Thoracic aorta (tissue), 2 donors: ENCODE data around the gene KCNB1. TPM values are rescaled to one million over a fixed set of nuclear protein-coding genes. Genes with fewer than 3 reads are reported as not detected.

Experiments used
- ATAC-seq: fragments of 150-250 bp; one replicate; pipeline ENCODE4 v1.8.0; 2017; ENCODE audit warnings: low read depth; ENCODE audit not compliant: insufficient number of reproducible peaks, low FRiP score
- DNase-seq: peaks from one replicate; pipeline ENCODE4 v3.0.0-alpha.2; 2020; ENCODE audit warnings: low spot score
- H3K27ac ChIP-seq, 2 donors: fragments of 200-600 bp; sonication (generic); 1 replicate in 1 of 2; 2 replicates in 1 of 2; pipeline ENCODE4 v1.5.1; 2016; ENCODE audit warnings: mild to moderate bottlenecking in 2 of 2, moderate library complexity in 2 of 2
- H3K27me3 ChIP-seq: fragments of 200-600 bp; sonication (generic); replicated peaks from 2 replicates; pipeline ENCODE4 v1.6.0; 2016; ENCODE audit warnings: mild to moderate bottlenecking; ENCODE audit not compliant: insufficient read depth
- H3K36me3 ChIP-seq: fragments of 200-600 bp; sonication (generic); one replicate; pipeline ENCODE4 v1.5.1; 2016
- H3K4me1 ChIP-seq, 2 donors: fragments of 200-600 bp; sonication (generic); 1 replicate in 1 of 2; 2 replicates in 1 of 2; pipeline versions ENCODE4 v1.5.1 to v1.6.0; 2016; ENCODE audit warnings: low read depth in 2 of 2, mild to moderate bottlenecking in 1 of 2; ENCODE audit not compliant: control insufficient read depth in 1 of 2
- H3K4me3 ChIP-seq: fragments of 200-600 bp; sonication (generic); 2 replicates; pipeline ENCODE4 v1.5.1; 2016; ENCODE audit warnings: mild to moderate bottlenecking
- H3K9me3 ChIP-seq: fragments of 200-600 bp; sonication (generic); 2 replicates; pipeline ENCODE4 v1.5.1; 2016
- CTCF ChIP-seq: fragments of 200-600 bp; sonication (generic); IDR thresholded peaks from one replicate; pipeline ENCODE4 v1.5.1; 2019; ENCODE audit warnings: antibody characterized with exemption
- total RNA-seq, 2 donors: library from RNA; depleted of rRNA; stranded (reverse); fragments of >200 nt; gene quantifications; one replicate each; pipeline versions ENCODE4 v1.1.0 to v1.2.3, GENCODE V29; 2016

Gene KCNB1
- total RNA-seq, 2 donors from 2014 or later, result 1.4 to 2.3 TPM

DNA sequence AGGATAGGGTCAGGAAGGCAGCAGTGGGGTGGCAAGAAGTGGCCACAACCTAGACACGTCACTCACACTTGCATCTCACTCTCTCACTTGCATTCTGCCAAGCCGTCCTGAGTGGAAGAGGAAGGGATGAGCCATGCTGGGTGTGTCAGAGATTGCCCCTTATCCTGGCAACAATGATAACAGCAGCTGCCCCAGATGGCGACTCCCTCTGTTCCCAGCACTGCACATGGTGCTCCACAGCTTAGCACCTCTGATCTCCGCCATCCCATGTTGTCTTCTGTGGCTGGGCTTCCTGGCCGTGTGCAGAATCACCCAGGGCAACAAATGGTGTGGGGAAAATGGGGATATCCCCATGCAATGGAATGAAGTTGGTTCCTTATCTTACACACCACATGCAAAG is 11.1 kb downstream of the KCNB1 start:
- Histone ChIP-seq H3K27me3 (no peaks in the 10 kb centered on the region), H3K4me1 (no peaks in the 10 kb centered on the region), H3K36me3 (no peaks in the 10 kb centered on the region), H3K4me3 (no peak overlapping the region), H3K27ac (no peak overlapping the region), H3K9me3 (no peaks in the 10 kb centered on the region)
- no peak for TF ChIP-seq CTCF
- DNase-seq (no peak), ATAC-seq (no peak)

DNA sequence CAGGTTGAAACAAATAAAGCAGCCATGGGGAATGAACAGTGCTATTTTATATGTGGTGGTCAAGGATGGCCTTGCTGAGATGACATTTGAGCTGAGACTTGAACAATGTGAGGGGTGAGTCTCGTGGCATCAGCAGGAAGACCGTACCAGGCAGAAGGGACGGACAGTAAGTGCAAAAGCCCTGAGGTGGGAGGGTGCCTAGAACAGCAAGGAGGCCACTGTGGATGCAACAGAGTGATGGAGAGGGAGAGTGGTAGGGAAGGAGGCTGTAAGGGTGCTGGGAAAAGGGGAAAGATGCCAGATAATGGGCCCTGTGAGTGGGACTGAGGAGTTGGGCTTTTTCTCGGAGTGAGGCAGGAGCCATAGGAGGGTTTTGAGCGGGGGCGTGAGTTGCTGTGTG is 11.5 kb downstream of the KCNB1 start:
- Histone ChIP-seq H3K27ac (no peak overlapping the region), H3K27me3 (no peaks in the 10 kb centered on the region), H3K9me3 (no peaks in the 10 kb centered on the region), H3K4me3 (no peak overlapping the region), H3K4me1 (no peaks in the 10 kb centered on the region), H3K36me3 (no peaks in the 10 kb centered on the region)
- ATAC-seq (no peak), DNase-seq (no peak)
- TF ChIP-seq CTCF, result no peak

DNA sequence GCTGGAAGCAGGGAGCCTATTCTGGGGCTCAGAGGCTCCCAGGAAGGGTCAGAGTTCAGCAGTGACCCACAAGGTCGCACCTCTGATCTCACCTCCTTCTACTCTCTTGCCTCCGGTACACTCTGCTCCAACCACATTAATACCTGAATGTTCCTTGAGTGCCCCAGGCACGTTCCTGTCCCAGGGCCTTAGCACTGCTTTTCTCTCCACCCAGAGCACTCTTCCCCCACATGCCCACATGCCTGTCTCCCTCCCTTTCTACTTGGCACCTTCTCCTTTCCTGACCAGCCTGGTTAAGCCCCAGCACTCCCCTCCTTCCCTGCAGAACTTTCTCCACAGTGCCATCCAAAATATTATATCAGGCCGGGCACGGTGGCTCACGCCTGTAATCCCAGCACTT is 13.4 kb downstream of the KCNB1 start:
- Histone ChIP-seq H3K4me3 (no peak overlapping the region), H3K4me1 (no peaks in the 10 kb centered on the region), H3K9me3 (no peaks in the 10 kb centered on the region), H3K27me3 (no peaks in the 10 kb centered on the region), H3K36me3 (no peaks in the 10 kb centered on the region), H3K27ac (no peak overlapping the region)
- no peak for TF ChIP-seq CTCF
- ATAC-seq (no peak), DNase-seq (no peak)

DNA sequence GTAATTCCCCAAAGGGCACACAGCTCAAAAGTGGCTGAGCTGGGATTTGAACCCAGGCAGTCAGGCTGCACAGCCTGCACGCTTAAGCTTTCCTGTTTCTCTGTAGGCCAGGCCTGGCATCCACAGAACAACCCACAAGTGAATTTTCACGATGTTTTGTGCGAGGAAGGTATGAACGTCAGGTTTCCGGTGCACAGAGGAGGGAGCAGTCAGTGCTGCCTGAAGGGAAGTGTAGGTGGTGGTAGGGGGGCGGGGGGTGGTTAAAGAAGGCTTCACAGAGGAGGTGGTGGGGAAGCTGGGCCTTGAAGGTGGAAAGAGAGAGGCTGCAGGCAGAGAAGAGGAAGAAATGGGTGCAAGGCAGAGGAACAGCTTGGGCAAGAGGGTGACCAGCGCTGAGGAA is 14.1 kb downstream of the KCNB1 start:
- TF ChIP-seq CTCF, result no peak
- ATAC-seq (no peak), DNase-seq (no peak)
- Histone ChIP-seq H3K36me3 (no peaks in the 10 kb centered on the region), H3K9me3 (no peaks in the 10 kb centered on the region), H3K4me1 (no peaks in the 10 kb centered on the region), H3K27me3 (no peaks in the 10 kb centered on the region), H3K27ac (no peak overlapping the region), H3K4me3 (no peak overlapping the region)

DNA sequence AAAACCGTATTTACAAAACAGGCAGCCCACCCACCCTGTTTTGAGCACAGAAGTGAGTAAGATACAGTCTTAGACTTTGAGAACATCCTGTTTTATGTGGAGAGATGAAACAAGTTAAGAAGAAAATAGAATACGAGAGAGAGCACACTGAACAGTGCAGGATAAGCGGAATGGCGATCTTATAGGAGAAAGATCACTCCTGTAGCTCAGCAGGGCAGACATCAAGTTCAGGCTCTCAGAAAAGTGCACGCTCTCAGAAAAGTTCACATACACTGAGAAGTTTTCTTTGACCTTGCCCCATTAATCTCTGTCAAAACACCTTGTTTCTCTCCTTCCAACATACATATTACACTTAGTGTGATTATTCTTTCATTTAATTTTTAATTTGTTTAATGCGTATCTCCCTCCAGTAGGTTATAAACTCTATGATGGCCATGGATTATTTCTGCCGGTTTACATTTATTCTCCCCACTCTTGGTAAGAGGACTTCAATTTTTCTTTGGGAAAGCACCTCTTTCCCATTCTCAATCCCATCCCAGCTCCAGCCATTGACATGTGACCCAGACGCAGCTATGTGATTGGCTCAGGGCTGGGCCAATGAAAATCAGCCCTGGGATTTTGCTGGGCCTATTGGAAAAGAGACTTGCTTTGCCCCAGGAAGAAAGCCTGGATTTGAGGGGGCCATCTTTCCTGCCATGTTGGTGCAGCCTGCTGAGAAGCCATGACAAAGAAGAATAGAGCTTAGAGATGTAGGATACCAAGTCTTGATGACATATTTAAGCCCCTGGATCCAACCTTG is 16.2 kb downstream of the KCNB1 start:
- no peak for ATAC-seq
- Histone ChIP-seq H3K36me3 (no peaks in the 10 kb centered on the region), H3K27me3 (no peaks in the 10 kb centered on the region), H3K4me1 (no peaks in the 10 kb centered on the region), H3K27ac (no peak overlapping the region), H3K4me3 (no peak overlapping the region), H3K9me3 (no peaks in the 10 kb centered on the region)
- TF ChIP-seq CTCF, result no peak
- DNase-seq, result no peak
